ENCODE results near the gene DSN1.
"Not testable (repeated sequence)": the region's sequence is repeated elsewhere in the genome, so short reads cannot be mapped to it uniquely, and the experiment has no call there.

Gene DSN1

DNA sequence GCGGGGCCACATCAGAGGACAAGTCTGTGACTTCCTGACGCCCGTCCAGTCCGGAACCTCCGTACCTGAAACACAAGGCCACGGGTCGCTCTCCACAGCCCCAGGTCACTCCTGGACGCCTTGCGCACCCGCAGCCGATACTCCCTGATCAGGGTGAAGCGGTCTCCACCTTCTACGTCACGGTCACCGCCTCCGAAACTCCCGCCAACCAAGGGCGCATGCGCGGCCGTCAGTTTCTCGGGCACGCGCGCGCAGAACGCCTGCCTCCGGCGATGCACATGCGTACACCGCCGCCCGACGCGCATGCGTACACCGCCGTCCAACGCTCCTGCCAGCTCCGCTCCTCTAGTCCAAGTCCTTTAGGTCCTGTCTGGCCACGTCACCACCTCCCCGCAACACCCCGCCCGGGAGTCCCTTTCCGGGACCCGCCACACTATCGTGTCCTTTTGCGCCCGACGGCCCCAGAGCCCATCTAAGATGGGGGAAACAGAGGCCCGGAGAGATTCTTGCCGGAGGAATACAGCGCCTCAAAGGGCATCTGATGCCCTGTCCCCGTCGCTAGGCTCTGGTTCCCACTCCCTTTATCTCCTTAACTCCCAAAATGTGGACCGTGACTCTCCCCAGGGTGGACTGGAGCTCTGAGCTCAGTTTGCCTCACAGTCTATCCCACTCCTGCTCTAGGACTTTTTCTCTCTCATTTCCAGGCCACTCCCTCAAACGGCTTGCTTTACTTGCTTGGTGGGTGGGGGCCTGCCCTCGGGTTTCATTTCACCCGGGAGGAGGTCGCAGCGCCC is at the start of gene DSN1:
DSN1 (minus strand) TSS at position 167 of the 794 bp plus-strand sequence. CDS start 2,305 bp downstream, outside the sequence.
- peak; percentile 96 to 98 for DNase-seq

DNA sequence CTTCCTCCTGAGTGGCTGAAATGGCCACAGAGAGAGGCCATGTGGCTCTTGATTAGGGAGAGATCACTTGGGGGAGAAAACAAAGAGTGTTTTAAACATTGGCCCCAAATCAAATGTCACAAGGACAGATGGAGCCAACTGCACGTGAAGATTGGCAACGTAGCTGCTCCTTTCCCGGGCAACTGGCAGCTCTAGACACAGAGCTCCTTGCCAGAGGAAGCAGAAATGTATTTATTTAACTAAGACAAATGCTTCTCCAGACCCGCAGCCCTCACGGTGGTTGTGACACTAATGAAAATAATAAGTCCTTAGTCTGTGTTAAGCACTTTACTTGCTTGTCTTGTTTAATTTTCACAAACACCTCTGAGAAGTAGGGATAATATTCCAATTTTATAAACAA is 49.6 kb upstream of the DSN1 start:
- DNase-seq, result no peak

GRCh38 chr20:36821964-36822437 is 48.4 kb upstream of the DSN1 start:
- DNase-seq, result no peak

- no peak for DNase-seq
Measured at GRCh38 chr20:36820928-36821327, 47.4 kb upstream of the DSN1 start.

DNA sequence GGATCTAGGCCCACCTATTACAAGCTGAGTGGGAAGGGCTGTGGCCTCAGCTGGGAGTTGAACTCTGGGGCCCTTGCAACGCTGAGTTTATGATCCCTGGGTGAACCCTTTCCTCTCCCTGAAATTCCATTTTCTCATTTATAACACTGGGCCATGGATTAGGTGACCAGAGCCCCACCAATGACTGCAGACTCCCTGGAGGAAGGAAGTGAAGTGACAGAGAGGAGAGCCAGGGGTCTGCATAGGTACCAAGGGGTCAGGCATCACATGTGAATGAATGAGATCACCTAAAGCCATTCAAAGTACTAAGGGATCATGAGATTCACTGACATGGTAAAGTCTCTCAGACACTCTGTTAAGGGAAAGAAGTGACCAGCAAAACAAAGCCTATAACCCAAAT is 46.5 kb upstream of the DSN1 start:
- no peak for DNase-seq

- DNase-seq, result no peak
Measured at GRCh38 chr20:36819659-36820058, 46.1 kb upstream of the DSN1 start.

DNA sequence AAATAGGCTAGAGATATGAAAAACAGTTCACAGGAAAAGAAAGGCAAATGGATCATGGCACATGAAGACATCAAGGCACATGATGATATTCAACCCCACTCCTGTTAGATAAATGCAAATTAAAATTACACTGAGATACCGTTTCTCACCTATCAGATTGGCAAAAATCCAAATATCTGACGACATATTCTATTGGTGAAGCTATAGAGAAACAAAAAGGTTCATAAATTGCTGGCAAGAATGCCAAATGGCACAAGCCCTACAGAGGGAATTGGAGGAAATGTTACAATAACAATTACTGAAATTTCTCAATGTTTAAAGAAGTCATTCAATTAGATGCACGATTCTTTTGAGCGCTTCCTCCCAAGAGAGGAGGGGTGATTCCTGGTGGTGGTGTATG is 45.3 kb upstream of the DSN1 start:
- no peak for DNase-seq

DNA sequence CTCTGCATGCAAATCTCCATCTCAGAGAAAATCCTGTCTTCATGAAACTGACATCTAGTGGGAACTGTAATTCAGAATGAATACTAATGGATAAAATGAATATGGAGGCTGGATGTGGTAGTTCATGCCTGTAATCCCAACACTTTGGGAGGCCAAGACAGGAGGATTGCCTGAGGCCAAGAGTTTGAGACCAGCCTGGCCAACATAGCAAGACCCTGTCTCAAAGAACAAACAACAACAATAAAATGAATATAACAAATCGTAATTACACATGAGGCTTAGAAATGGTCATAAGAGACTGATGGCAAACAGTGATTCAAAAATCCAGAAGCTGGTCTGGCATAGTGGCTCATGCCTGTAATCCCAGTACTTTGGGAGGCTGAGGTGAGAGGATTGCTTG is 44.6 kb upstream of the DSN1 start:
- DNase-seq, result no peak

DNA sequence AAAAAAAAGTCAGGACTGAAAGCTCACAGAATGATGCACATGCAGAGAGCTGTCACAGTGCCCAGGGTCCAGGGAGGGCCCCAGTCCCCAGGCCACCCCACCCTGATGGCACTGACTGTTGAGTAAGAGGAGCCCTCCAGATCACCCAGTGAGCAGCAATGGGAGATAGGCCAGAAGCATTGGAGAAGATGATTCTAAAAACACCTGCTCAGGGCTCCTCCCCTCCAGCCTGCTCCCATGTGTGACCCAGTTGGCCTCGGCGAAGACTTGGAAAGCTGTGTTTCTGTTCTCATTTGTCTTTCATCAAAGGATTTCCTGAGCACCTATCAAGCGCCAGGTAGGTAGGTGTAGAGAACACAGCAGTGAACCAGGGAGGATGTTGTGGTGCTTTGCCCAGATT is 43.9 kb upstream of the DSN1 start:
- no peak for DNase-seq

DNA sequence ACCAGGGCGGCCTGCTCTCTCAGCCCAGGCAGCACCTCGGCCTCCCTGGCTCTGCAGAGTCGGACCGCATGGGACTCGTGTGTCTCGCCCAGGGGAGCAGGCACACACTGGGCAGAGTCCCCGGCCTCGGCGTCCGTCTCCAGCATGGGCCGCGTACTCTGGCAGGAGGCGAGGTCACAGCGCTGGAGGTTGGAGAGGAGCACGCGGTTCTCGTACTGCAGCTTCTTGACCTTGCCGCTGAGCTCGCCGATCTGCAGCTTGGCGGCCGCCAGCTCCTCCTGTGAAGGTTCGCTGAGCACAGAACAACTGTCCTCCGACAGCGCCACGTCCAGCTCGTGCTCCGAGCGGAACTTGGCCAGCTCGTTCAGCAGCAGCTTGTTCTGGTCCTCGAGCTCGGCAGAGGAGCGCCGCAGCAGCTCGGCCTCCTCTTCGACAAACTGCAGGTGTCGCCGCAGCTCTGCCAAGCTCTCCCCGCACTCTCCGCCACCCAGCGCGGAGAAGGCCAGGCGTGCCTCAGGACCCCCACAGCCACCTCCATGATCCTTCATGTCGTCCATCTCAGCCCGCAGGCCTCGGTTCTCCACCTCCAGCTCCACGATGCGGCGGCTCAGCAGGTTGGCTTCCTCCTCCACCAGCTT is 42.0 kb upstream of the DSN1 start:
- no peak for DNase-seq

DNA sequence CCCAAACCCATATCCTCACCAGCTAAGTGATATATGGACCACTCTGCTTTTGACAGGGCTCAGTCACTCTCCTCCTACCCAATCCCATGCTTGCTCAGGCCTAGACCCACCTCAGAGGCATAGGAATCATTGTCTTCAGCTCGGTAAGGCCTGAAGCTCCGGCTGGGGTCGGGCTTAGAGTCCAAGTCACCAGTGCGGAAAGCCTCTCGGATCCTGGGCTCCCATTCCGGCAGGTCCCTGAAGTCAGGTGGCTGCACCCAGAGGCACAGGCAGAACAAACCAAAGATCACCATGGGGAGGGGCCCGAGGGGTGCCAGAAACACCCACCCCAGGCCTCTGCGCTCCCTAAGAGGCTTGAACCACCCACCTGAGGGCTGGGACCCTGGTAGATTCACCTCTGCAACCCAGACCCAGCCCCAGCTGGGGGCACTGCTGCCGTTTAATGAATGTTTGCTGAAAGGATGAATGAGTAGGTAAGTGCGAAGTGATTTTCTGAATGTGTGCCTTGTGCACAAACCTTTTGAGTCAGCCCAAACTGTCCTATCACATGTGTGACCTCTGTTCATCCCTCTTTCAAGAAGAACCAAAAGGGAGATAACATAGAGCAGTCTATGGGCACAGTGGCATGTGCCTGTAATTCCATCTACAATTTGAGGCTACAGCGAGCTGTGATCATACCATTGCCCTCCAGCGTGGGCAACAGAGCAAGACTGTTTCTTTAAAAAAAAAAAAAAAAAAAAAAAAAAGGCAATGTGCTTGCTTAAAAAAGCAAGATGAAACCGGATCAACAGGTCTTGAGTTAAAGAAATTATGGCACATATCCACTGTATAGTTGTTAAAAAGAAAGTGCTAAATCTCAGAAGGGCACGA is 39.3 kb upstream of the DSN1 start:
- no peak for DNase-seq

DNA sequence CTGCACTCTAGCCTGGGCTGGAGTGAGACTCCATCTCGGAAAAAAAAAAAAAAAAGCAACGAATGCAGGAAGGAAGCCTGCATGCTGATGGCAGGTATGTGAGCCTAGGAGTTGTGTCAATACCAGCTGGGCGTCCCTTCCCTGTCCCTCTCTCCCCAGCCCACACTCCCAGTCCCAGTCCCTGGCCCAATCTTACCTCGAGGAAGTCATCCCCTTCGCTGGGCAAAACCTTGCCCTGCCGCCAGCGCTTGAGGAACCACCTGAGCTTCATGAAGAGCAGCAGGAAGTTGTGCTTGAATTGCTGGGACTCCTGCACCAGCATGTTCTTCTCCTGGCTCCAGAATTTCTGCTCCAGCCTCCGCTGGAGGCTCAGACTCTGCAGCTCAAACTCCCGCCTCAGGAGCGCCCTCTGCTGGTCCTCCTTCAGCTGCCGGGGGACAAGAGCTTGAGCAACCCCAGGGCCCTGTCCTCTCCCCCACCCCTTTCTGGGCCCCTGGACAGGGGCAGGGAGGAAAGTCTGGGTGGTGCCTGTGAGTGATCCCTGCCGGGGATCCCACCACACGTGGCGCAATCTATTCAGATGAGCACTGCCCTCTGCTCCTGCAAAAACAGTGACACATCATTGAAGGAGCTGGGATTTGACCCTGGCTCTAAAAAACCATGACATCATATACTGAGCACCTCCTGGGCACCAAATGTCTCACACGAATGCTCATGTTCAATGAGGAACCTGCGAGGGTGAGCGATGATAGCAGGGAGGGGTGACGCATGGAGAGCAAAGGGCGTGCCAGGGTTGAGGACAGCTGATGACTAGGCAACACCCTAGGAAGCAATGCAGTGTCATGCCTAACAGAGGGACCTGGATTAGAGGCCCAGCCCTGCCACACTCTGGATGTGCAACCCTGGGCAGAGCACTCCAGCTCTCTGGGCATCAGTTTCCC is 35.0 kb upstream of the DSN1 start:
- DNase-seq, result peak; percentile 26 to 31

DNA sequence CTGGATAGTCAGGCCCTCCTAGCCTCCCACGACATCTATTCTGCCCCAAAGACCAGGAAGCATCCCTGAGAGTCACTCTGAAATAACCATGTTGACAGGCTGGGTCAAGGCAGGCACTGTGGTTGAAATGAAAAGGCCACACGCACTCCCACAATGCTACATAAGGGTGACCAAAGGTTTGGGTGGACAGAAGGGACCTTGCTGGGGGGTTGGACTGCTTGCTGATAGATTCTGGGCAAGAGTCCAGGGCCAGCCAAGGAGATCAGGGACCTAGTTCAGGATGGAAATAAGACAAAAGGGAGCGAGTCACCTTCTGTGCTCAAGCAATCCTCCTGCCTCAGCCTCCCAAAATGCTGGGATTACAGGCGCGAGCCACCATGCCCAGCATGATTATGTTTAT is 32.5 kb upstream of the DSN1 start:
- DNase-seq, result no peak

DNA sequence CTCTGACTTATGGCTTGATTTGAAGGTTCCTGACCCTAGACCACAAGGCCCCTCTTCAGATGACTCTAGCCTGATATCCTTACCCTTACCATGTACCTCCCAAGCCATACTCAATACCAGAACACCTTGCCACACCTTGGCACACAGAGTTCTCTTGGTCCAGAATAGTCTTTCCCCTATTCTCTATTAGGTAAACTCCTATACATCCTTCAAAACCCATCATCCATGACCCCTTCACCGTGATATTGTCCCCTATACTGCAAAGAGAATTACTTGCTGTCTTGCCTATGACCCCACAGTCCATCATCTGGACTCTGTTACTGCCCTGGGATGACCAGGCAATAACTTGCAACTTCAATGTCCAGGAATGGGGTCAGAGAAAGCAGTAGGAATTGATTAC is 31.8 kb upstream of the DSN1 start:
- DNase-seq, result no peak

DNA sequence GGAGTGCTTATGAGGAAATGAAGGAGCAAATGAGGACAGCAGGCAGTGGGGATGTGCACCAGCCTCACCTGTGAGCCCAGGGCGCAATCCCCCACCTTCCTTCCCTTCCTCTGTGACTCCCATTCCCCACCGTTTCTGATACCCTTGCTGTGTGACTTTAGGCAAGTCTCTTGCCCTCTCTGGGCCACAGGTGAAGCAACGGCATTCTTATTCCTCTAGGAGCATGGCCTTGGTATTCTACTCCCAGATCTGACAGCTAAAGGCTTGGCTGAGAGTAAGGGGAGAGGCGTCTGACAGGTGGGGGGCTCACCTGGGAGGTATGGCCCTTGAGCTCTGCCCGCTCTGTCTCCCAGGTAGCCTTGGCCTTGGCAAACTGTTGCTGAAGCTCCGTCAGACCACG is 30.9 kb upstream of the DSN1 start:
- no peak for DNase-seq

DNA sequence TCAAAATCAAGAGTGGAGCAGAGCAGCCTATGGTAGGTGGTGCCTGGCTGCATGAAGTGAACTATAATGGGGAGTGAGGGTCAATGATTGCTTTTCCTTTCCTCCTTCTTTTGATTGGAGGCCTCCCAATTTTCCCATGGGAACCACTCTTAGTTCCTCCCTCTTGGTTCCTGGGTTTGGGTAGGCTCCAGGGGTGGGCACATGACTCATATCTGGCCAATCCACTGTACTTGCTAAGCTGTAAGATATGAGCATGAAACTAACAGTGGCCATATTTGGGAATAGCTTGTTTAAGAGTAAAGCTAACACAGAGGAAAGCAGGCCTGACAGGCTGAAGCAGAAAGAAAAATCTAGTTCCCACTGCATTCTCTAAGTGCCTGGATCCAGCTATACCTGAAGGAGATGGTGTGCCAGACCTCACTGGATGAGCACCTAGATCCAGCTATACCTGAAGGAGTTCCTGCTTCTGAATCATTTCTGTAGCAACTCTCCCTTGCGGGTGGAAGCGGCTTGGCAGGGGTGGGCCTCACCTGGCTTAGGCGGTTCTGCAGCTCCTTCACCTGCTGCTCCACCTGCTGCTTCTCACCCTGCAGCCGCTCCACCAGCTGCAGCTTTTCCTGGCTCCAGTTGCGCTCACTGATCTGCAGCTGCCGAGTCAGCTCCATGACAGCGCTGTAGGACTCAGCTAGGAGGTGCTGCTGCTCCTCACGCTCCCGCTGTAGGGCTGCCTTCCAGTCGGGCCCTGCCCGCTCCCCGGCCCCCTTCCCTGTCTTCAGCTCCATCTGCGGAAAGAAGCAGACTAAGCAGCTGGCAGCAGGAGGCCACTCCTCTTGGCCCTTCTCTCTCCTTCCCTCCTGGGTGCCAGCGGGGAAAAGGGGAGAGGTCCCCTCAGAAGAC is 29.0 kb upstream of the DSN1 start:
- no peak for DNase-seq

GRCh38 chr20:36800410-36800809 is 26.8 kb upstream of the DSN1 start:
- DNase-seq, result no peak

DNA sequence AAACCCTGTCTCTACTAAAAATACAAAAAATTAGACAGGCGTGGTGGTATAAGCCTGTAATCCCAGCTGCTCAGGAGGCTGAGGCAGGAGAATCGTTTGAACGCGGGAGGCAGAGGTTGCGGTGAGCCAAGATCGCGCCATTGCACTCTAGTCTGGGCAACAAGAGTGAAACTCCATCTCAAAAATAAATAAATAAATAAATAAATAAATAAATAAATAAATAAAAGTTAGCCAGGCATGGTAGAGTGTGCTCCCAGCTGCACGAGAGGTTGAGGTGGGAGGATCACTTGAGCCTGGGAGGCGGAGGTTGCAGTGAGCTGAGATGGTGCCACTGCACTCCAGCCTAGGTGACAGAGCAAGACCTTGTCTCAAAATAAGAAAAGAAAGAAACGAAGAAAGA is 25.8 kb upstream of the DSN1 start:
- DNase-seq, result not testable (repeated sequence)

GRCh38 chr20:36796875-36797274 is 23.3 kb upstream of the DSN1 start:
- no peak for DNase-seq

DNA sequence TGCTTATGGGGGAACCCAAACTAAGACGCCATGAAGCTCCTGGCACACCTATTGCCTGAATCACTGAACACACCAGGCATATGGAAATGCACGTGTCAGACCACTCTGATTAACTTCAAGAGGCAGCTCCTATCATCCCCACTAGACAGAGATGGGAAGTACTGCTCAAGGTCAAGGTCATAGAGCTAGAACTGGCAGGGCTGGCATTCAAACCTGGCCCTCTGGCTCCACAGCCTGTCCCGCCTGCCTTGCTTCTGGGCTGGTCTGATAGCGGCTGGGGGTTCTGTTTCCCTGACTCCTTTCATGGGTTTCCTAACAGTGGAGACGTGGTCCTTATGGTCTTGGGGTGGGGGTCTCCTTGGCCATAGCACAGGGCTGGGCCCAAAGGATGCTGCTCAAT is 22.6 kb upstream of the DSN1 start:
- no peak for DNase-seq

DNA sequence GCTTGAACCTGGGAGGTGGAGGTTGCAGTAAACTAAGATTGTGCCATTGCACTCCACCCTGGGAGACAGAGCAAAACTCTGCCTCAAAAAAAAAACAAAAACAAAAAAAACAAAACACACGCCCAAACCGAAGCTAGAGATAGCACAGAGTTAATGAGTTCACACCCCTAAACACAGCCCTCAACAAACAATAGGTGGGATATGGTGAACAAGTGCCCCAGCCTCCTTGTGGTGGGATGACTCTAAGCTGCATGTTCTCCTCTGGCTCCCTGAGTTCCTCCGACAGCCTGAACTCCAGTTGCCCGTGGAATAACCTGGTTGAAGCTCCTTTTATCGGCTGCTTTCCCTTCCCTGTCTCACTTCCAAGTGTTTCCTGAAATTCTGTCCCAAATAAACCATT is 22.1 kb upstream of the DSN1 start:
- no peak for DNase-seq
